Measurements from ENCODE around the gene GEMIN5. TPM values are rescaled to one million over a fixed set of nuclear protein-coding genes. Genes with fewer than 3 reads are reported as not detected.

Gene GEMIN5
- total RNA-seq, 2 donors from 2014 or later = 11.3 to 11.5 TPM

DNA sequence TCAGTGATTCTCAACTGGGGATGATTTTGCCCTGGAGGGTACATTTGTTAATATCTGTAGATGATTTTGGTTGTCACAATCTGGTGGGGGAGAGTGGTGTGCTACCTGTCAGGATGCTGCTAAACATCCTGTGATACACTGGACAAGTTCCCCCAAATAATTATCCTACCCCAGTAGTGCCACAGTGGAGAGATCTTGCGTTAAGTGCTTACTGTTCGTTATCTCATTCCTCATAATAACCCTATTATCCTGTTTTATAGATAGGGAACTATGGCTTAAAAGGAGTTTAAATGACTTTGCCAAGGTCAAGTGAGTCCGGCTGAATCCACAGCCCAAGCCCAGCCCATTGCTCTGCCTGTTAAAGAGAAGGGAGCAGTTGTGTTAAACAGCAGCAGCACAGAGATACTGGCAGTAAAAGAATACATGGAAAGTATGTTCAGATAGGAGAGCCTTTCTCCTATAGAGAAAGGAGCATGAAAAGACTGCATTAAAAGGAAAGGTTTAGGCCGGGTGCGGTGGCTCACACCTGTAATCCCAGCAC lies 64.2 kb downstream of the GEMIN5 start:
- TF ChIP-seq, protein P1, sequence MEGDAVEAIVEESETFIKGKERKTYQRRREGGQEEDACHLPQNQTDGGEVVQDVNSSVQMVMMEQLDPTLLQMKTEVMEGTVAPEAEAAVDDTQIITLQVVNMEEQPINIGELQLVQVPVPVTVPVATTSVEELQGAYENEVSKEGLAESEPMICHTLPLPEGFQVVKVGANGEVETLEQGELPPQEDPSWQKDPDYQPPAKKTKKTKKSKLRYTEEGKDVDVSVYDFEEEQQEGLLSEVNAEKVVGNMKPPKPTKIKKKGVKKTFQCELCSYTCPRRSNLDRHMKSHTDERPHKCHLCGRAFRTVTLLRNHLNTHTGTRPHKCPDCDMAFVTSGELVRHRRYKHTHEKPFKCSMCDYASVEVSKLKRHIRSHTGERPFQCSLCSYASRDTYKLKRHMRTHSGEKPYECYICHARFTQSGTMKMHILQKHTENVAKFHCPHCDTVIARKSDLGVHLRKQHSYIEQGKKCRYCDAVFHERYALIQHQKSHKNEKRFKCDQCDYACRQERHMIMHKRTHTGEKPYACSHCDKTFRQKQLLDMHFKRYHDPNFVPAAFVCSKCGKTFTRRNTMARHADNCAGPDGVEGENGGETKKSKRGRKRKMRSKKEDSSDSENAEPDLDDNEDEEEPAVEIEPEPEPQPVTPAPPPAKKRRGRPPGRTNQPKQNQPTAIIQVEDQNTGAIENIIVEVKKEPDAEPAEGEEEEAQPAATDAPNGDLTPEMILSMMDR (IDR thresholded peaks at IDR 0.05) = no peak
- Histone ChIP-seq H3K36me3 (peaks cover 63% of the 10 kb centered on the region), H3K27ac (peak overlapping the region in 1 of 2 donors; percentile 31), H3K4me3 (no peak overlapping the region), H3K27me3 (no peaks in the 10 kb centered on the region), H3K4me1 (peaks cover 0 to 6% of the 10 kb centered on the region in 2 donors), H3K9me3 (peaks cover 0 to 9% of the 10 kb centered on the region in 2 donors)
- DNase-seq (ENCODE audit: low spot score) = no peak

DNA sequence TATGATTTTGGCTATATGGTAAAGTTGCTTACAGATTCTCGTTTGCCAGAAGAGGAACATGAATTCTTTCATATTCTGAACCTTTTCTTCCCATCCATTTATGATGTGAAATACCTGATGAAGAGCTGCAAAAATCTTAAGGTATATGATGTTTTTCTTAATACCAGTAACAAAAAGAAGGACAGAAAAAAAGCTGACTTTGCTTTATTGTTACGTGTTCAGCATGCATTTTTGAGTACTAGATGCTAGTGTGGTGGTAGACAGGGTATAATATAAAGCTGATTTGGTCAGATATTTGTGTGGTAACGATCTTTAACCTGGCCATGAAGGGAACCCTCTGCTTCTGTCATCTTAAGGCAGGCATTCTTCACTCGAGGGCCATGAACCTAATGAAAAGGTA lies 66.3 kb downstream of the GEMIN5 start:
- H3K27me3 ChIP-seq = no peaks in the 10 kb centered on the region
- H3K4me1 ChIP-seq = peaks cover 0 to 6% of the 10 kb centered on the region in 2 donors
- no peak overlapping the region for H3K27ac ChIP-seq
- H3K4me3 ChIP-seq = no peak overlapping the region
- no peak for DNase-seq (ENCODE audit: low spot score)
- H3K36me3 ChIP-seq = peaks cover 63% of the 10 kb centered on the region
- H3K9me3 ChIP-seq = no peaks in the 10 kb centered on the region
- TF ChIP-seq, protein P1 (IDR thresholded peaks at IDR 0.05) = no peak

DNA sequence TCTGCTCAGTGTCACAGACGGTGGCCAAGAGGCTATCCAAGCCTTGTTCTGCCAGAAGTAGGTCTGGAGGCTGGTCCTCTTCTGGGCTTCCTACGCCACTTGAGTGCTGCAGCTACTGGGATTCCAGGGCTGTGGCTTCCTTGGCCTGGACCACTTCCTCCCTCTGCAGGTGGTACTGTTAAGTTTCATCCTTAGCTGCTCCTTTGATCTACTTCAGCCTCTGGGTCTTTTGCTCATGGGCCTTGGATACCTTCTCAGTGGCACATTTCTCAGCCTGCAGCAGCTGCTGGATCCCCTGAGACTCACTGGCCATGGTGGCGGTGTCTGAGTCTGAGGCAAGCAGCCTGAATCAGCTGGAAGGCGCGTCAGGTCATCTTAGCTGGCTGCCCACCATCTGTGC lies 69.3 kb downstream of the GEMIN5 start:
- Histone ChIP-seq H3K9me3 (no peaks in the 10 kb centered on the region), H3K27ac (no peak overlapping the region)

DNA sequence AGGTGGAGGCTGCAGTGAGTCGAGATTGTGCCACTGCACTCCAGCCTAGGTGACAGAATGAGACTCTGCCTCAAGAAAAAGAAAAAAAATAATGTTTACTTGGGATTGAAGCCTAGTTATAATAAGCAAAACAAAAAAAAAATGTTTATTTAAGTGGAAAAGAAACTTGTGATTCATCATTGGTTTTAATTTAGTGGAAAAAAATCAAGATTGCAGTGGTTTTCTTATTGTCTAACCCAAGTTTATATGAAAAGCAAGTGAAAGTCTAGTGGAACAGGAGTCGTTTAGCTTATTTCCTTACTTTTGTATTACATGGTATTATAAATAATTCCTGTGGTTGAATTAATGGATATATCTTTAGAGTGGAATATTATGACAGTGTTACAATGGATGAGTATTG lies 71.2 kb downstream of the GEMIN5 start:
- H3K4me3 ChIP-seq = no peak overlapping the region
- H3K36me3 ChIP-seq = peaks cover 41% of the 10 kb centered on the region
- no peaks in the 10 kb centered on the region for H3K9me3 ChIP-seq
- no peak overlapping the region for H3K27ac ChIP-seq
- TF ChIP-seq, protein P1 (IDR thresholded peaks at IDR 0.05) = no peak
- no peaks in the 10 kb centered on the region for H3K27me3 ChIP-seq
- H3K4me1 ChIP-seq = peaks cover 0 to 9% of the 10 kb centered on the region in 2 donors
- DNase-seq (ENCODE audit: low spot score) = no peak

More for the DNA sequence above, 69.3 kb downstream of the GEMIN5 start:
- Histone ChIP-seq H3K4me3 (no peak overlapping the region), H3K27me3 (no peaks in the 10 kb centered on the region), H3K36me3 (peaks cover 51% of the 10 kb centered on the region), H3K4me1 (peaks cover 0 to 6% of the 10 kb centered on the region in 2 donors)
- TF ChIP-seq, protein P1 (IDR thresholded peaks at IDR 0.05) = peak in 1 of 2 donors; percentile 18
- no peak for DNase-seq (ENCODE audit: low spot score)

DNA sequence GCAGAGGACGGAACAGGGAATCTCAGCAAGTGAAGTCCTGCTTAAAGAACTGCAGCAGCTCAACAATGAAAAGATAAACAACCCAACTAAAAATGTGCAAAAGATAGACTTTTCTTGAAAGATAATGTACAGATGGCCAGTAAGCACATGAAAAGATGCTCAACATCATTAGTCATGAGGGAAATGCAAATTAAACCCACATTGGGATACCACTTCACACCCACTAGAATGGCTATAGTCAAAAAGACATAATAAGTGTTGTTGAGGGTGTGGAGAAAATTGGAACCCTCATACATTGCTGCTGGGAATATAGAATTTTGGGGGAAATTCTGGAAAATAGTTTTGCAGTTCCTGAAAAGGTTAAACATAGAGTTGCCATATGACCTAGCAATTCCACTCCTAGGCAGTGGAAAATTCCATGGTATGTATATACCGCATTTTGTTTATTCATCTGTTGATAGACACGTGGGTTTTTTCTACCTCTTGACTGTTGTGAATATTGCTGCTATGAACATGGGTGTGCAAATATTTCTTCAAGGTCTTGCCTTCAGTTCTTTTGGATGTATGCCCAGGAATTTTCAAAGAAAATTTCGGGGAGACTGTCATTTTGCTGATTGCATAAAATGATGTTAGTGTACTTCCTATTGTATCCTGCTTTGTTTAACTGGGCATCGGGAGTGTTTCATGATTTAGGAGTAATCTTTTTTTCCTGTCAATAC lies 72.4 kb downstream of the GEMIN5 start:
- DNase-seq (ENCODE audit: low spot score) = no peak
- no peaks in the 10 kb centered on the region for H3K27me3 ChIP-seq
- H3K27ac ChIP-seq = no peak overlapping the region
- H3K9me3 ChIP-seq = no peaks in the 10 kb centered on the region
- peaks cover 0 to 21% of the 10 kb centered on the region in 2 donors for H3K4me1 ChIP-seq
- TF ChIP-seq, protein P1 (IDR thresholded peaks at IDR 0.05) = no peak
- peaks cover 30% of the 10 kb centered on the region for H3K36me3 ChIP-seq
- no peak overlapping the region for H3K4me3 ChIP-seq

All from right atrium auricular region (tissue), 2 donors.